ENCODE results near the gene ZNF385B. TPM values are rescaled to one million over a fixed set of nuclear protein-coding genes. Genes with fewer than 3 reads are reported as not detected.

ZNF385B gene
- total RNA-seq, 1 experiment from 2014 or later, result 2.2 TPM

- TF ChIP-seq ZBTB43 (CRISPR knock-in tag; IDR thresholded peaks at IDR 0.05) (no peak), ZBTB21 (CRISPR knock-in tag; IDR thresholded peaks at IDR 0.05; ENCODE audit: borderline replicate concordance) (no peak), ARID4B (CRISPR knock-in tag; IDR thresholded peaks at IDR 0.05; ENCODE audit: borderline replicate concordance) (no peak), NFE2L1 (CRISPR knock-in tag; IDR thresholded peaks at IDR 0.05) (no peak), STAT6 (CRISPR knock-in tag; conservative IDR thresholded peaks at IDR 0.05; ENCODE audit: low read depth) (no peak), CREB1 (CRISPR knock-in tag; IDR thresholded peaks at IDR 0.05) (no peak), NR1H2 (CRISPR knock-in tag; IDR thresholded peaks at IDR 0.05) (no peak)
Observed at GRCh38 chr2:179715196-179715595, 146.2 kb downstream of the ZNF385B start (continued).

GRCh38 chr2:179712825-179713224 lies 148.6 kb downstream of the ZNF385B start:
- H3K9me3 Mint-ChIP-seq, result no peaks in the 10 kb centered on the region
- POLR2A ChIA-PET, result no interaction called here
- DNase-seq (ENCODE audit: low spot score), result no peak
- no peak for ATAC-seq
- peaks cover 4% of the 10 kb centered on the region for H3K4me1 Mint-ChIP-seq
- no peaks in the 10 kb centered on the region for H3K36me3 Mint-ChIP-seq
- no peaks in the 10 kb centered on the region for H3K27me3 Mint-ChIP-seq (ENCODE audit: low read depth)
- CTCF ChIA-PET, result no interaction called here
- TF ChIP-seq ERG (CRISPR knock-in tag; IDR thresholded peaks at IDR 0.05) (no peak), IRF1 (CRISPR knock-in tag; IDR thresholded peaks at IDR 0.05) (no peak), TEAD1 (CRISPR knock-in tag; IDR thresholded peaks at IDR 0.05) (no peak), GRHL2 (CRISPR knock-in tag; IDR thresholded peaks at IDR 0.05; ENCODE audit: insufficient replicate concordance, severe bottlenecking) (no peak), SMAD4 (CRISPR knock-in tag; IDR thresholded peaks at IDR 0.05) (no peak), JAZF1 (CRISPR knock-in tag; IDR thresholded peaks at IDR 0.05) (no peak), ZNF396 (CRISPR knock-in tag; IDR thresholded peaks at IDR 0.05; ENCODE audit: borderline replicate concordance) (no peak), TP53 (CRISPR knock-in tag; IDR thresholded peaks at IDR 0.05) (no peak), ARID4B (CRISPR knock-in tag; IDR thresholded peaks at IDR 0.05; ENCODE audit: borderline replicate concordance) (no peak), ZMAT4 (CRISPR knock-in tag; IDR thresholded peaks at IDR 0.05) (no peak), TEAD4 (CRISPR knock-in tag; IDR thresholded peaks at IDR 0.05) (no peak), RELA (CRISPR knock-in tag; IDR thresholded peaks at IDR 0.05; ENCODE audit: borderline replicate concordance) (no peak), ZNF671 (CRISPR knock-in tag; IDR thresholded peaks at IDR 0.05) (no peak), SOX15 (CRISPR knock-in tag; IDR thresholded peaks at IDR 0.05) (no peak)
- H3K4me3 Mint-ChIP-seq, result no peak overlapping the region
- H3K27ac Mint-ChIP-seq, result no peak overlapping the region
